Loucy (cell line): Measurements from ENCODE around the gene SCARB1.

Experiments
- H2AFZ ChIP-seq: fragments of 200-600 bp; sonication (generic); 2 replicates; pipeline ENCODE4 v1.6.0; 2016; ENCODE audit warnings: antibody characterized with exemption, mild to moderate bottlenecking, low read length, moderate library complexity
- H3F3A ChIP-seq: fragments of 200-600 bp; 2 replicates; pipeline ENCODE4 v1.6.0; 2016; ENCODE audit warnings: antibody characterized with exemption, low read depth, mild to moderate bottlenecking
- H3K27me3 ChIP-seq: fragments of 200-600 bp; sonication (generic); 2 replicates; pipeline ENCODE4 v1.6.1; 2014; ENCODE audit warnings: low read length, mild to moderate bottlenecking; ENCODE audit not compliant: insufficient read depth, poor library complexity, severe bottlenecking
- H3K36me3 ChIP-seq: fragments of 200-600 bp; sonication (generic); 2 replicates; pipeline ENCODE4 v1.6.1; 2016; ENCODE audit warnings: low read length; ENCODE audit not compliant: insufficient read depth
- H3K4me1 ChIP-seq: fragments of 200-600 bp; sonication (generic); 2 replicates; pipeline ENCODE4 v1.5.1; 2014; ENCODE audit warnings: low read length, mild to moderate bottlenecking; ENCODE audit not compliant: insufficient read depth, poor library complexity, severe bottlenecking
- H3K4me2 ChIP-seq: fragments of 200-600 bp; sonication (generic); 2 replicates; pipeline ENCODE4 v1.6.0; 2014; ENCODE audit warnings: antibody characterized with exemption, low read length, low read depth, mild to moderate bottlenecking; ENCODE audit not compliant: poor library complexity, severe bottlenecking
- H3K4me3 ChIP-seq: fragments of 200-600 bp; sonication (generic); 2 replicates; pipeline ENCODE4 v1.5.1; 2014; ENCODE audit warnings: low read length, mild to moderate bottlenecking, mixed read lengths; ENCODE audit not compliant: poor library complexity, severe bottlenecking
- H3K79me2 ChIP-seq: fragments of 200-600 bp; sonication (generic); 2 replicates; pipeline ENCODE4 v1.6.1; 2014; ENCODE audit warnings: low read length; ENCODE audit not compliant: insufficient read depth
- H3K9ac ChIP-seq: fragments of 200-600 bp; sonication (generic); 2 replicates; pipeline ENCODE4 v1.6.0; 2014; ENCODE audit warnings: mild to moderate bottlenecking, low read depth, low read length, moderate library complexity; ENCODE audit not compliant: poor library complexity, severe bottlenecking
- H3K9me2 ChIP-seq: fragments of 200-600 bp; sonication (generic); replicated peaks from 2 replicates; pipeline ENCODE4 v1.6.1; 2016; ENCODE audit warnings: low read depth, low read length, mixed read lengths
- H3K9me3 ChIP-seq: fragments of 200-600 bp; sonication (generic); 2 replicates; pipeline ENCODE4 v1.6.1; 2014; ENCODE audit warnings: mild to moderate bottlenecking, antibody characterized with exemption, low read length, low read depth; ENCODE audit not compliant: insufficient read depth
- H4K20me1 ChIP-seq: fragments of 200-600 bp; sonication (generic); 2 replicates; pipeline ENCODE4 v1.6.0; 2014; ENCODE audit warnings: antibody characterized with exemption, low read length, mild to moderate bottlenecking; ENCODE audit not compliant: insufficient read depth, poor library complexity, severe bottlenecking
- EZH2phosphoT487 ChIP-seq: fragments of 200-600 bp; IDR thresholded peaks from 2 replicates; pipeline ENCODE4 v1.6.1; 2018; ENCODE audit warnings: antibody characterized with exemption, mild to moderate bottlenecking, moderate library complexity, borderline replicate concordance
- TF ChIP-seq, protein P1 (sequence below): fragments of 200-600 bp; sonication (generic); conservative IDR thresholded peaks from 2 replicates; pipeline ENCODE4 v1.5.1; 2014; ENCODE audit warnings: mild to moderate bottlenecking, antibody characterized with exemption, low read length

Gene SCARB1

GRCh38 chr12:124809391-124809790 lies 54.3 kb downstream of the SCARB1 start:
- peaks cover 20% of the 10 kb centered on the region; the same call in 1 of the 2 replicates for H3K36me3 ChIP-seq

GRCh38 chr12:124808272-124808671 lies 55.4 kb downstream of the SCARB1 start:
- peaks cover 11% of the 10 kb centered on the region; the same call in 1 of the 2 replicates for H3K36me3 ChIP-seq
- H3K4me1 ChIP-seq, result no peaks in the 10 kb centered on the region
- no peak overlapping the region for H2AFZ ChIP-seq
- H3K9me2 ChIP-seq, result no peaks in the 10 kb centered on the region
- no peak overlapping the region for H3K9ac ChIP-seq
- TF ChIP-seq, protein P1, sequence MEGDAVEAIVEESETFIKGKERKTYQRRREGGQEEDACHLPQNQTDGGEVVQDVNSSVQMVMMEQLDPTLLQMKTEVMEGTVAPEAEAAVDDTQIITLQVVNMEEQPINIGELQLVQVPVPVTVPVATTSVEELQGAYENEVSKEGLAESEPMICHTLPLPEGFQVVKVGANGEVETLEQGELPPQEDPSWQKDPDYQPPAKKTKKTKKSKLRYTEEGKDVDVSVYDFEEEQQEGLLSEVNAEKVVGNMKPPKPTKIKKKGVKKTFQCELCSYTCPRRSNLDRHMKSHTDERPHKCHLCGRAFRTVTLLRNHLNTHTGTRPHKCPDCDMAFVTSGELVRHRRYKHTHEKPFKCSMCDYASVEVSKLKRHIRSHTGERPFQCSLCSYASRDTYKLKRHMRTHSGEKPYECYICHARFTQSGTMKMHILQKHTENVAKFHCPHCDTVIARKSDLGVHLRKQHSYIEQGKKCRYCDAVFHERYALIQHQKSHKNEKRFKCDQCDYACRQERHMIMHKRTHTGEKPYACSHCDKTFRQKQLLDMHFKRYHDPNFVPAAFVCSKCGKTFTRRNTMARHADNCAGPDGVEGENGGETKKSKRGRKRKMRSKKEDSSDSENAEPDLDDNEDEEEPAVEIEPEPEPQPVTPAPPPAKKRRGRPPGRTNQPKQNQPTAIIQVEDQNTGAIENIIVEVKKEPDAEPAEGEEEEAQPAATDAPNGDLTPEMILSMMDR, result no peak
- no peak for TF ChIP-seq EZH2phosphoT487
- no peaks in the 10 kb centered on the region for H3K79me2 ChIP-seq
- no peaks in the 10 kb centered on the region for H4K20me1 ChIP-seq
- no peak overlapping the region for H3K4me3 ChIP-seq
- no peaks in the 10 kb centered on the region for H3K9me3 ChIP-seq
- no peak overlapping the region for H3K4me2 ChIP-seq
- H3K27me3 ChIP-seq, result no peaks in the 10 kb centered on the region
- no peaks in the 10 kb centered on the region for H3F3A ChIP-seq

More at GRCh38 chr12:124809391-124809790, 54.3 kb downstream of the SCARB1 start:
- Histone ChIP-seq H3K4me2 (no peak overlapping the region), H3K9ac (no peak overlapping the region), H3K9me2 (no peaks in the 10 kb centered on the region), H3K27me3 (no peaks in the 10 kb centered on the region), H4K20me1 (no peaks in the 10 kb centered on the region), H3K4me3 (no peak overlapping the region), H3K4me1 (no peaks in the 10 kb centered on the region), H3K79me2 (no peaks in the 10 kb centered on the region), H2AFZ (no peak overlapping the region), H3K9me3 (no peaks in the 10 kb centered on the region), H3F3A (no peaks in the 10 kb centered on the region)
- TF ChIP-seq, protein P1, result no peak
- TF ChIP-seq EZH2phosphoT487, result no peak

DNA sequence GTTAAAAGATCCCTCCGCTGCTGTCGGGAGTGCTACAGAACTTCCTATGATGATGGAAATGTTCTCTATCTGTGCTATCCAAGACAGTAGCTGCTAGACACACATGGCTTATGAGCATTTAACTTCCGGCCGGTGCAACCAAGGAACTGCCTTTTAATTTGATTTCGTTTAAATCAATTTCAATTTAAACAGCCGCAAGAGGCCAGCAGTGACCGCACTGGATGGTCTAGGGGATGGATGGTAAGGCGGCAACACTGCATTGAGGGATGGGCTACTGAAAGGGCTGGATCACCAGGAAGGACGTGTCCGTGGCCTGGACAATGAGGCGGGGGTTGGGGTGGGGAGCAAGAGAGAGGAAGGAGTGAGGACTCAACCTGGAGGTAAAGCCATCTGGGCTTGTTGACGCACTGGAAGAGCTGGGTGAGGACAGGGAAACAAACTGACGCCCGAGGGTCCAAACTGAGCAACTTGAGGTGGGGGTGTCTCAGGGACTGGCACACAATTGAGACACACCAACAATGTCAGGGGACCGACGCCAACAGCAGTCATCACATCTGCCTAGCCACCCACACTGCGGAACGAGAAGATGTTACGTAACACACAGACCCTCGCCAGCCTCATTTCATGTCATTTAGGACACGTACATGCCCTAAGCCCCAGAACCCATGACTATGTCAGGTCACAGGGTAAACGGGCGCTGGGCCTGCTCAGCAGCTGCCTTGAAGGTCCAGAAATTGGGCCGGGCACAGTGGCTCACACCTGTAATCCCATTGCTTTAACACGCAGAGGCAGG lies 57.6 kb downstream of the SCARB1 start:
- H3K9ac ChIP-seq, result no peak overlapping the region
- H3K9me3 ChIP-seq, result no peaks in the 10 kb centered on the region
- H3K79me2 ChIP-seq, result no peaks in the 10 kb centered on the region
- H3K27me3 ChIP-seq, result no peaks in the 10 kb centered on the region
- H3K36me3 ChIP-seq, result peaks cover 3% of the 10 kb centered on the region; the same call in 1 of the 2 replicates
- no peaks in the 10 kb centered on the region for H4K20me1 ChIP-seq
- TF ChIP-seq, protein P1, result no peak
- no peak for TF ChIP-seq EZH2phosphoT487
- no peak overlapping the region for H3K4me2 ChIP-seq
- no peak overlapping the region for H2AFZ ChIP-seq
- no peaks in the 10 kb centered on the region for H3K9me2 ChIP-seq
- no peaks in the 10 kb centered on the region for H3F3A ChIP-seq
- no peak overlapping the region for H3K4me3 ChIP-seq
- H3K4me1 ChIP-seq, result no peaks in the 10 kb centered on the region
